ENCODE results near the gene HSD17B7. TPM values are rescaled to one million over a fixed set of nuclear protein-coding genes. Genes with fewer than 3 reads are reported as not detected.

HSD17B7 gene
- total RNA-seq, result 21.2 TPM

GRCh38 chr1:162790303-162790984, at the start of gene HSD17B7:
Gene HSD17B7 (plus strand): TSS chr1:162790702. CDS start chr1:162790801, 99 bp downstream.

GRCh38 chr1:162861101-162861500, 70.6 kb downstream of the HSD17B7 start, which contains the start of gene CCDC190:
Gene CCDC190 (minus strand): TSS chr1:162861175. CDS start chr1:162859646, 1,529 bp downstream.

Other genes with a start within 250 kb of the HSD17B7 start
- gene UAP1, start 229.0 kb upstream of the HSD17B7 start, total RNA-seq, result 55.7 TPM
- gene DDR2, start 158.2 kb upstream of the HSD17B7 start, total RNA-seq, result 75.1 TPM
- 0.66 TPM for gene CCDC190, start 70.5 kb downstream of the HSD17B7 start, total RNA-seq